ENCODE results near the gene B3GAT1.

DNA sequence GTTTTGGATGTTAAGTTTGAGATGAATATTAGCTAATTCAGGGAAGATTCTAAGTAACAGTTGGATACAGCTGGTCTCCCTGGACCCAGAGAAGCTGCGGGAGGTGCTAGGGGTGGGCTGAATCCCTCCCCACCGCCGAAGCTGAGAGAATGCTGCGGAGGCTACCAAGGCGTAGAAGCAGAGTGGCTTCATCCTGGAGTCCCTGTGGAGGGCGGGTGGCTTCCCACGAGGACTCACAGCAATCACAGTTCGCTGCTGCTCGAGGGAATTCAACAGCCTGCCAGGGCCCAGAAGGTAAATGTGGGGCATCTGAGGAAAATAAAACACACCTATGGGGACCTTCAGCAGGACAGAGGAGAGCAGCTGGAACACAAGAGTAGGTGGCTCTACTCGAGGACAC lies 11.1 kb upstream of the B3GAT1 start:
- TF ChIP-seq, protein P1, sequence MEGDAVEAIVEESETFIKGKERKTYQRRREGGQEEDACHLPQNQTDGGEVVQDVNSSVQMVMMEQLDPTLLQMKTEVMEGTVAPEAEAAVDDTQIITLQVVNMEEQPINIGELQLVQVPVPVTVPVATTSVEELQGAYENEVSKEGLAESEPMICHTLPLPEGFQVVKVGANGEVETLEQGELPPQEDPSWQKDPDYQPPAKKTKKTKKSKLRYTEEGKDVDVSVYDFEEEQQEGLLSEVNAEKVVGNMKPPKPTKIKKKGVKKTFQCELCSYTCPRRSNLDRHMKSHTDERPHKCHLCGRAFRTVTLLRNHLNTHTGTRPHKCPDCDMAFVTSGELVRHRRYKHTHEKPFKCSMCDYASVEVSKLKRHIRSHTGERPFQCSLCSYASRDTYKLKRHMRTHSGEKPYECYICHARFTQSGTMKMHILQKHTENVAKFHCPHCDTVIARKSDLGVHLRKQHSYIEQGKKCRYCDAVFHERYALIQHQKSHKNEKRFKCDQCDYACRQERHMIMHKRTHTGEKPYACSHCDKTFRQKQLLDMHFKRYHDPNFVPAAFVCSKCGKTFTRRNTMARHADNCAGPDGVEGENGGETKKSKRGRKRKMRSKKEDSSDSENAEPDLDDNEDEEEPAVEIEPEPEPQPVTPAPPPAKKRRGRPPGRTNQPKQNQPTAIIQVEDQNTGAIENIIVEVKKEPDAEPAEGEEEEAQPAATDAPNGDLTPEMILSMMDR (IDR thresholded peaks at IDR 0.05), result no peak
- TF ChIP-seq EZH2 (IDR thresholded peaks at IDR 0.05; ENCODE audit: borderline replicate concordance, insufficient read depth, low read depth, low read length, poor library complexity, severe bottlenecking), result no peak

Measured in B cell (primary cell).